ENCODE data around the gene DYNC1I1. TPM values are rescaled to one million over a fixed set of nuclear protein-coding genes. Genes with fewer than 3 reads are reported as not detected.

The DYNC1I1 gene
- total RNA-seq = not detected

GRCh38 chr7:95772298-95772770, at the start of gene DYNC1I1:
DYNC1I1 (plus strand) TSS chr7:95772554; CDS start chr7:95804730, 32,176 bp downstream.

Other genes starting within 250 kb of the DYNC1I1 start
- gene PDK4, start 176.0 kb upstream of the DYNC1I1 start, total RNA-seq = not detected